HepG2 (cell line): ENCODE measurements around the gene GTF2B. TPM values are rescaled to one million over a fixed set of nuclear protein-coding genes. Genes with fewer than 3 reads are reported as not detected.

Source experiments
- ATAC-seq: fragments of 200-7000 bp; cut with Tn5 transposase; 3 replicates; pipeline ENCODE4 v1.9.1; 2020; ENCODE audit warnings: mild to moderate bottlenecking, moderate library complexity
- BruUV-seq: library from RNA; stranded (reverse); fragments of 400-500 nt; replicated peaks from 2 replicates; lab custom pipeline; 2021; lab: Mats Ljungman, UMichigan
- CTCF ChIA-PET: fragments of 300-600 bp; formaldehyde crosslinking; extraction: SDS; loops from one replicate; lab custom pipeline; 2021; ENCODE audit warnings: low total read pairs, inconsistent platforms, low intra/inter-chr PET ratio; lab: Yijun Ruan, JAX
- POLR2A ChIA-PET: fragments of 350-600 bp; sonication (Branson Sonifier 250); formaldehyde crosslinking; loops from one replicate; lab custom pipeline; 2020; ENCODE audit warnings: antibody characterized with exemption, inconsistent platforms; lab: Yijun Ruan, JAX
- DNase-seq: peaks from one replicate; pipeline ENCODE4 v3.0.0-alpha.2; 2015; ENCODE audit warnings: low spot score
- FAIRE-seq: peaks from 3 replicates; lab custom pipeline; 2011; peaks lifted over from hg19 to GRCh38; lab: Jason Lieb, UNC
- H2AFZ ChIP-seq: one replicate; pipeline ENCODE4 v1.6.1; 2011; ENCODE audit warnings: low read length, inconsistent platforms
- H3K27ac ChIP-seq: fragments of 300-600 bp; 3 replicates; pipeline ENCODE4 v1.8.0; 2011; ENCODE audit warnings: mixed run types, mild to moderate bottlenecking, mixed read lengths, low read length, inconsistent platforms; ENCODE audit not compliant: insufficient read depth; ENCODE audit errors: extremely low read length
- H3K27me3 ChIP-seq, 2 experiments: fragments of 200-600 bp in 1 of 2; 2 replicates in 1 of 2; 3 replicates in 1 of 2; pipeline versions ENCODE4 v1.6.0 to v1.8.0; 2011; ENCODE audit warnings: low read length in 2 of 2, mild to moderate bottlenecking in 2 of 2, moderate library complexity in 2 of 2, inconsistent platforms in 1 of 2; ENCODE audit not compliant: insufficient read depth in 2 of 2, control insufficient read depth in 1 of 2
- H3K36me3 ChIP-seq, 2 experiments: fragments of 200-600 bp in 1 of 2; replicated peaks in 1 of 2; 2 replicates in 1 of 2; 3 replicates in 1 of 2; pipeline versions ENCODE4 v1.5.1 to v1.8.0; 2011; ENCODE audit warnings: low read length in 2 of 2, inconsistent platforms in 1 of 2; ENCODE audit not compliant: insufficient read depth in 2 of 2, control insufficient read depth in 1 of 2
- H3K4me1 ChIP-seq: 2 replicates; pipeline ENCODE4 v1.5.1; 2012; ENCODE audit warnings: low read length, inconsistent platforms; ENCODE audit not compliant: insufficient read depth
- H3K4me2 ChIP-seq: 2 replicates; pipeline ENCODE4 v1.6.0; 2011; ENCODE audit warnings: low read depth, low read length, inconsistent platforms
- H3K4me3 ChIP-seq, 3 experiments: fragments of 200-600 bp in 1 of 3; sonication (generic), shearing (Covaris generic) in 1 of 3; replicated peaks in 1 of 3; 2 replicates each; pipeline ENCODE4 v1.5.1; 2011 to 2016; ENCODE audit warnings: low read length in 3 of 3, inconsistent platforms in 2 of 3, low read depth in 2 of 3, mild to moderate bottlenecking in 2 of 3, control low read depth in 1 of 3, mixed read lengths in 1 of 3; ENCODE audit not compliant: insufficient read depth in 1 of 3
- H3K79me2 ChIP-seq: one replicate; pipeline ENCODE4 v1.6.1; 2011; ENCODE audit warnings: low read length, inconsistent platforms; ENCODE audit not compliant: insufficient read depth
- H3K9ac ChIP-seq: 2 replicates; pipeline ENCODE4 v1.6.0; 2011; ENCODE audit warnings: mild to moderate bottlenecking, low read depth, low read length, inconsistent platforms; ENCODE audit not compliant: insufficient read depth
- H3K9me3 ChIP-seq: 2 replicates; pipeline ENCODE4 v1.5.1; 2012; ENCODE audit warnings: mild to moderate bottlenecking, low read length
- H4K20me1 ChIP-seq: 2 replicates; pipeline ENCODE4 v1.6.0; 2011; ENCODE audit warnings: inconsistent platforms, mild to moderate bottlenecking, low read length, moderate library complexity; ENCODE audit not compliant: insufficient read depth
- PRDM10 ChIP-seq: sonication (generic); formaldehyde crosslinking; IDR thresholded peaks from 2 replicates; pipeline ENCODE4 v1.4.0; 2020; ENCODE audit warnings: low read depth, missing genetic modification reagents
- SMC3 ChIP-seq: IDR thresholded peaks from 2 replicates; pipeline ENCODE4 v1.6.1; 2011; ENCODE audit warnings: low read length, improper control_type of control experiment
- ZNF160 ChIP-seq: sonication (generic); formaldehyde crosslinking; IDR thresholded peaks from 2 replicates; pipeline ENCODE4 v1.8.0; 2022; ENCODE audit warnings: mild to moderate bottlenecking, inconsistent platforms, missing genetic modification reagents
- ZNF414 ChIP-seq: sonication (generic); formaldehyde crosslinking; IDR thresholded peaks from 2 replicates; pipeline ENCODE4 v1.5.0; 2020; ENCODE audit warnings: missing genetic modification reagents
- ZNF790 ChIP-seq: sonication (generic); formaldehyde crosslinking; IDR thresholded peaks from 2 replicates; pipeline ENCODE4 v1.8.0; 2022; ENCODE audit warnings: missing genetic modification reagents, mild to moderate bottlenecking, borderline replicate concordance
- WGBS: methylation state at CpG from one replicate; pipeline ENCODE4 v1.1.6; 2017; ENCODE audit warnings: low lambda C conversion rate; 5-methylcytosine and 5-hydroxymethylcytosine counted together
- in situ Hi-C: cut with HindIII; loops from 2 replicates; pipeline ENCODE4 v1.10.0; 2017; ENCODE audit warnings: low pct_unique_long_range_greater_than_20kb; ENCODE audit not compliant: extremely low pct_ligation_motif_present
- intact Hi-C: fragments of 100-400 bp; cut with micrococcal nuclease; formaldehyde crosslinking; loops from one replicate; pipeline ENCODE4 v1.10.0; 2022; ENCODE audit not compliant: unreplicated experiment
- polyA plus RNA-seq, 8 experiments: library from polyadenylated mRNA; depleted of rRNA in 3 of 8; stranded (reverse) in 7 of 8; unstranded in 1 of 8; fragments of >200 nt; fragmentation: Illumina TruSeq in 4 of 8; extraction: Trizol in 4 of 8; gene quantifications; 2 replicates each; pipeline versions ENCODE4 v1.2.1 to v1.2.3, GENCODE V29; 2011 to 2016; ENCODE audit warnings: low read depth in 4 of 8, missing spikeins in 1 of 8, mixed read lengths in 1 of 8; ENCODE audit not compliant: insufficient read depth in 1 of 8
- total RNA-seq, 5 experiments: library from RNA; depleted of rRNA; stranded (reverse); fragments of >200 nt; fragmentation: Illumina TruSeq; extraction: Trizol; gene quantifications; 2 replicates each; pipeline ENCODE4 v1.2.3, GENCODE V29; 2016; ENCODE audit warnings: low read depth in 1 of 5

Gene GTF2B
- total and polyA plus RNA-seq, 2 of the 13 experiments (the other 11 are each of a cell fraction or from before 2014, with no cell fraction given) = 31.5 to 43.4 TPM

- TF ChIP-seq PRDM10 (CRISPR knock-in tag) (no peak), ZNF414 (CRISPR knock-in tag) (no peak), ZNF790 (CRISPR knock-in tag) (no peak)
Measured at GRCh38 chr1:88920845-88921244, 29.5 kb upstream of the GTF2B start (continued).

GRCh38 chr1:88917321-88918025, 26.1 kb upstream of the GTF2B start:
- H3K79me2 ChIP-seq = no peaks in the 10 kb centered on the region
- FAIRE-seq = no peak
- peaks cover 0 to 1% of the 10 kb centered on the region in 2 experiments; a peak in 1 of 5 replicates for H3K36me3 ChIP-seq
- TF ChIP-seq SMC3 (no peak), ZNF160 (CRISPR knock-in tag) (peak; percentile 100)
- TF ChIP-seq, all 625 proteins: peak for 1
- POLR2A ChIA-PET = interaction anchor here (3.2 kb wide), 1 partner anchor 26 kb away, joined by 13 read pairs; the partner anchor contains the start of gene GTF2B
- Histone ChIP-seq H3K9me3 (peaks cover 24% of the 10 kb centered on the region), H2AFZ (no peak overlapping the region), H3K27me3 (no peaks in the 10 kb centered on the region), H3K4me2 (no peak overlapping the region), H3K4me3 (no peak overlapping the region), H3K9ac (no peak overlapping the region), H3K27ac (no peak overlapping the region), H4K20me1 (no peaks in the 10 kb centered on the region), H3K4me1 (peaks cover 26% of the 10 kb centered on the region)
- 100% methylated on average over 3 of the region's 3 CpGs for WGBS
- CTCF ChIA-PET = no interaction called here
- no peak for ATAC-seq
- intact Hi-C loops (no loop called here), in situ Hi-C loops (no loop called here)
- no TSS peak for BruUV-seq
- no peak for DNase-seq
